Measurements from ENCODE around the gene TLCD3B.
"Not testable (repeated sequence)": the region's sequence is repeated elsewhere in the genome, so short reads cannot be mapped to it uniquely, and the experiment has no call there.

TLCD3B gene

DNA sequence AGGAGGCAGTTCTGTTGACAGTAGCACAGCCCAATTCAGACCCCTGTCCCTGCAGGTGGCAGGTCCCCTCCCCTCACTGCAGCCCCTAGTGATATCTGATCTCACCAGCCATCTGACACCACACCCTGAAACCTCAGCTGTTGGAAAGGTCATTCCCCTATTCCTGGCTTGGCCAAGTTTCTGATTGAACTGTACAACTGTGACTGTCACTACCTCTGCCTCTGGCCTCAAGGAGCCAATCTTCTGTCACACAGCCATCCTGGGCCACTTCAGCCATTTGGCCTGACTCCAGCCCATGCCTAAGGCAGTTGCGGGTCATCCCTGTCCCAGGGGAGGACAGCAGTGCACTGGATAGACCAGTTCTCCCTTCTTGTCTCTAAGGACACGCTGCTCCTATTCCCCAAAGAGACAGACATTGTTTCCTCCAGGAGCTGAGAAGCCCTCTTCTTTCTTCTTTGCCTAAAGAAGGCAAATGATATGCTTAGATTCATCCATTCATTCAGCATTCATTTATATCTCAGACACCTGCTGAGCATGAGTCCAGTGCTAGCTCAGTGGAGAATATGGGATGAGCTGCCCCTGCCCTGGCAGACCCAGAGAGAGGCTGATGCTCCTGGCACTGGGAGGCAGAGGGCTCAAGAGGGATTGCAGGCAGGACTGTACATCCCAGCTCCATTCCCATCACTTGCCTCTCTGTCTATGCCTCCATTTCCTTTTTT lies 29.9 kb upstream of the TLCD3B start:
- DNase-seq = no peak

- no peak for DNase-seq
Measured at GRCh38 chr16:30060346-30060745, 29.3 kb upstream of the TLCD3B start.

DNA sequence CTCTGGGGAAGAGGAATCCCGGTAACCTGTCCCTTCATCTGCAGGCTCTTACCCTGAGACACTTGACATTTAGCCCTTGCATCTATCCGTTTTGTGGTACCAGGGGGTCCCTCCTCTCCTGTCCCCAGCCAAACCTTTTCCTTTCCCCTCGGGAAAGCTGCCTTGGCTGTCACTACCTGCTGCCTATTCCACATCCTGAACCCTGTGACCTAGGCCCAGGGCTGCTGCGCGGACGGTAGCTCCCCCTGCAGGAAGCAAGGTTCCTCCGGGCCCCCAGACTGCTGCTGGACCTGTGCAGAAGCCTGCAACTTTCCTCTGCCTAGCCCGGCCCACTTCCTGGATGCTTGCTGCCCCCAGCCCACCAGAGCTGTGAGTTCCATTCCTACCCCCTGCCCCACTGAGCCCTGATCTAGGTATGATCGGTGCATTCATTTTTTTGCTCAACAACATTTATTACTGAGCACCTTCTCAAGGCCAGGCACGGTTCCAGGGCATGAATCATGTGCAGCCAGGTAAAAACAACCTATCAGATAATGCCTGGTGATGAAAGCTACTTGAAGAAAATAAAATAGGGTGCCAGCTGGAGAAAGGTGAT lies 24.0 kb upstream of the TLCD3B start:
- DNase-seq = no peak

DNA sequence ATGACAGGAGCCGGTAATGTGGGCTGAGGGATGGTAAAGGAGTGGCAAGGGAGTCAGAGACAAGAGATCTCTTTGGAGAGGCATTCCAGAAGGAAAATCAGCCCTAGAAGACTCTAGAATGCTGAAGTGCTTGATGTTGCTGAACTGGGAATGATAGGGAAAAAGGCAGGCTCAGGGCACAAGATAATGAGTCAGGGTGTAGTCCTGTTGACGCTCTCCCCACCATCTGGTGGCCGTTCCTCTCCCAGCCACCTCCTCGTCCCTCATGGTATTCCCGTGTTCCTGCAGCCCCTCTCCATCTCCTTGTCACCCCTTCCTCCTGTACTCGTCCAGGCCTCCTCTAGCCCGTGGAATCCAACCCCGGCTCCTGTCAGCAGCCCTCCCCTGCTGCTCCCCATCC lies 23.4 kb upstream of the TLCD3B start:
- DNase-seq = no peak

DNA sequence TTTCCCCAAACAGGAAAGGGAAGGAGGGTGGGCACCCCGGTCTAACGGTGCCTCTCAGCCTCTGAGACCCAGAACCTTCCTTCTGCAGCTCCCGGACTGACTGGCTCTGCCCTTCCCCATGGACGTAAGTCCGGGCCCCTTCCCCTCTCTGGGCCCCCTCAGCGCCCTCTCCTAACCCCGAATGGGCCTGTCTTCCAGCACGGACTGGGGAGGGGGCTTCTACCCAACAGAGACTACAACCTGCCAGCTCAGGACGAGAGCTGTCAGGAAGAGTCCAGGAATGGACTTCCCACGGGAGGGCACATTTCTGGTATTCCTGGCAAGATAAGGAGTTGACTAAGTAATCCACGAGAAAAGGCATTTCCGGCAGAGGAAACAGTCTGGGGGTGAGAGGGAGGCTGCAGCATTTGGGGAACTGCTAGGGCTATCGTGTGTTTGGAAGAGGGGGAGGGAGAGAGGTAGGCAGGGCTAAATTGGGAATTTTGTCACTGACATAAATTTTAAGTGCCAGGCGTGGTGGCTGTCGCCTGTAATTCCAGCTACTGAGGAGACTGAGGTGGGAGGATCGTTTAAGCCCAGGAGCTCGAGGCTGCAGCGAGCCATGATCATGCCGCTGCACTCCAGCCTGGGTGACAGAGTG lies 22.4 kb upstream of the TLCD3B start:
- no peak for DNase-seq

DNA sequence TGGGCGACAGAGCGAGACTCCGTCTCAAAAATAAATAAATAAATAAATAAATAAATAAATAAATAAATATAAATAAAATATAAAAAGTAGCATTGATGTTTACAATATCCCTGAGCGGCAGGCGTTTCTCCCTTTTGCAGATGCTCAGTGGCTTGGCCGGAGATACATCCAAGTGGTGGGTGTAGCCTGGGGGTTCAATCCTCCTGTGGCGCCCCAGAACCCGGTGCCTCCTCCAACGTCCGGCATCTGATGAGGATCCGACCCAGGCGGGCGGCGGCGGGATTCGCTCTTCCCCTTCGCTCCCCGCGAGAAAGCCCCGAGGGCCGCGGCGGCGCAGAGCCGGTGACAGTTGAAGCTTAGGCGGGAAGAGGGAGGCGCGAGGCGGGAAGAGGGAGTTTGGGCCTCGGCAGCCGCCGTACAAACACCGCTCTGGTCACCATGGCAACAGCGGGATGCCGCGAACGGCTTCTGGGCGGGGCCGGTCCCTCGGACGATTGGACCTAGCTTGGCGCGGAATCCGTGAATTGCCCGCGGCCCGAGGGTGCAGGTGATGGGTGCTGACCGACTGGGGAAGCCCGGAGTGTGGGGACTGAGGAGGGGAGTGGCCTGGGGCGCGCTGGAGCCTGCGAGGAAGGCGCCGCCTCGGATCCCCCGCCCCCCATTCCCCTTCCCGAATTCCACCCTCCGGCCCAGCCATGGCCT lies 21.8 kb upstream of the TLCD3B start:
- peak; percentile 84 for DNase-seq

GRCh38 chr16:30051518-30051917 lies 20.4 kb upstream of the TLCD3B start:
- DNase-seq = no peak

- no peak for DNase-seq
Measured at GRCh38 chr16:30049871-30050270, 18.8 kb upstream of the TLCD3B start.

DNA sequence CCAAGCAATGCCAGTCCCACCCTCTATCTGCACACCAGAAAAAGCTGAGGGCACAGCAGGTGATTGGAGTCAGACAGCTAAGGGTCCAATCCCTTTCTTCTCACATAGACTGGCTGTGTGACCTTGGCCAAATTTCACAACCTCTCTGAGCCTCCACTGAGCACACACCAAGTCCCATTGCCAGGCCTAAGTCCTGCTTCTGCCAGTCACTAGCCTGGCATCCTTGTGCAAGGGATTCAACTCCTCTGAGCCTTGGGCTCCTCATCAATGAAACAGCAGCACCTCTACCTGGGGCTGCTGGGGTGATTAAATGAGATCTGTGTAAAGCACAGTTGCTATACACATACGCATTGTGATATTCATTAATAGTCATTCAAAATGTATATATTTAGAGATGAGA lies 15.5 kb upstream of the TLCD3B start:
- no peak for DNase-seq

DNA sequence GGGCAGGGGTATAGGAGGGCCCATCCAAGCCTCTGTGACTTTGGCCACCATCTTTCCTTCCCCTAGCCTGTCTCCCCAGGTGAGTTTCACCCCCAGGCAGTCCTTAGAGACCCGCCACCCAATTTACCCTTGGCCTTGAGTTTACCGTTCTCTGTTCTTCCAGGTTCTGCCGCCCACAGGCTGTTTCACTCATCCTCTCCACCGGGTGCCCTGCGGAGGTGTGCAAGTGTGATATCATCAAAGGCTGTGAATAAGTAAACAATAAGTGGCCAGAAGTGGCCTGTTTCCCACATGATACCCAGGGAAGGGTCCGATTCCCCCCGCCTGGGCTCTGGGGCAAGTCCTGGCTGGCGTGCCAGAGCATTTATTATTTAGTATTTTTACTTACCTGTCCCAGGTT lies 15.1 kb upstream of the TLCD3B start:
- no peak for DNase-seq

- no peak for DNase-seq
Measured at GRCh38 chr16:30041841-30042240, 10.8 kb upstream of the TLCD3B start.

- not testable (repeated sequence) for DNase-seq
Measured at GRCh38 chr16:30040690-30041089, 9.6 kb upstream of the TLCD3B start.

DNA sequence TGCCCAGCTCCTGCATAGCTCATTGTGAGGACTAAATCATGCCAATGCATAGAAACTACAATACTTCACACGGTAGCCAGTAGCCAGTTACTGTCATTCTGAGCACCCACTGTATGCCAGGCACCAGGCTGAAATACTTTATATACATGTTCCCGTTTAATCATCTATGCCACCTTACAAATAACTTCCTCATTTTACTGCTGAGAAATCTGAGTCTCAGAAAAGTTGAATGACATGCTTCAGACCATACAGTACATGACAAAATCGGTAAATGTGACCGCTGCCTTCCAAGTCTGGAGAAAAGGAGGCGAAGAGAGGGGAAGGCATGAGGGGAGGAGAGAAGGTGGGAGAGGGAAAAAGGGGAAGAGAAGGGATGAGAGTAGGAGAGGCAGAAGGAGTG lies 9.2 kb upstream of the TLCD3B start:
- DNase-seq = no peak

GRCh38 chr16:30033270-30033669 lies 2.2 kb upstream of the TLCD3B start:
- DNase-seq = no peak

- peak; percentile 20 for DNase-seq
Measured at GRCh38 chr16:30032083-30032819, 1.2 kb upstream of the TLCD3B start.

GRCh38 chr16:30031477-30031918 lies 427 bp upstream of the TLCD3B start:
- no peak for DNase-seq

DNA sequence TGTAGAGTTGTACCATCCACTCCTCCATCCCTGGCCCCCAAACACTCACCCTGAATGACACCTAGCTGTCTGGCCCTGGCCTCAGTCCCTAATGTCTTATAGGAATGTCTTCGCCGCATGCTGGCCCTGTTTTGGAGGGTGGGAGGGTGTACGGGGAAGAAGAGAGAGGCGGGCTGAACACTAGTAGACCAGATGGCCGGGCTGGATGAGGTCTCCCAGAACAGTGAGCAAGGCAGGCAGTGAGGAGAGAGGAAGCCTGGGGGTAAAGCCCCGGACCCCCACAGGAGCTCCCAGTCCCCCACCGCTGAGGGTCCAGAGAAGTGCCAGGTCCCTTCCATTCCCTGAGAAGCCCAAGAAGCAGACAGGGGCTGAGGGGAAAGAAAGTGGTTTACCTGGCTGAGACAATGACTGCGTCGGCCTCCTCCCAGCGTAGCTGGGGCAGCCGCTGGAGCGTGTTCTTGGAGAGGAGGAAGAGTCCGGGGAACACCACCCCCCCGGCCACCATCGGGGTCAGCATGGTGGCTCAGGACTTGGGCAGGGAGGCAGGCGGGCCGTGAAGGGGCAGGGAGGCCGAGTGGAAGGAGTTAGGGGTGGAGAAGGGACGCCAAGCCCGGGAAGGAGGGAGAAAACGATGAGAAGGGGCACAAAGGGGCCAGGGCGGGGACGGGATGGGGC lies 923 bp downstream of the TLCD3B start:
- no peak for DNase-seq

- no peak for DNase-seq
Measured at GRCh38 chr16:30028438-30029076, 2.5 kb downstream of the TLCD3B start.

DNA sequence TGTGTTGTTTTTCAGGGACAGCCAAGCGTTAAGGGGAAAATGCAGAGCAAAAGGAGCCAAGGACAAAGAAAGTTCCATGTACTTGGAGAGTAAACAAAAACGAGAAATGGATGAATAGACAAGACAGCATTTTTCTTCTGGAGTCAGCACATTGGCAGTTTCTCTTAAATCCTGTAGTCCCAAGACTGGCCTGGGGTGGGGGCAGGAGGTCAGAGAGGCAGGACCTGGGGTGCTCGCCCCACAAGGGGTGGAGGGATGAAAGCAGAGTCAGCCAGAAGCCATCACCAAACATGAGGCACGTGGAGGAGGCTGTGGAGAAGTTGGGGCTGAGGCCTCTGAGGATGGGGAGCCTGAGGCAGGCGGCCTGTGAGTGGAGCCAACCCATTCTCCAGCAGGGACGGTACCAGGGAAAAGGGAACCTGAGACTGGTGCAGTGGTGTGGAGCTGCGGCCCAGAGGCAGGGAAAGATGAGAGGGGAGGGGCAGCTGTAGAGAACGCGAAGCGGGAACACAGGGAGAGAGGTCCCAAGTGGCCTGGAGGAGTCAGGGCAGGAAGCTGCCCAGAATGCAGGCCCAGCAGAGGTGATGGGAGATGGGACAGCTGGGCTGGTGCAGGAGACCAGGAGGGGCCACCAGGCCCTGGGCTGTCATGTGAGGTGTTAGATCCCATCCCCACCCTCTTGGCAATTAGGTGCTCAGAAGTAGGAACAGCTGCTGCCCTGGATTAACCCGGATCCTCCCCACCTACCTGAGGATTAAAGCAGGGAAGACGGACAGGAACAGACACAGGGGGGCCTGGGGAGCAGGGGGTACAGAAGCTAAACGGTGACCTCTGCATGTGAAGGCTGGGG lies 3.3 kb downstream of the TLCD3B start:
- no peak for DNase-seq

DNA sequence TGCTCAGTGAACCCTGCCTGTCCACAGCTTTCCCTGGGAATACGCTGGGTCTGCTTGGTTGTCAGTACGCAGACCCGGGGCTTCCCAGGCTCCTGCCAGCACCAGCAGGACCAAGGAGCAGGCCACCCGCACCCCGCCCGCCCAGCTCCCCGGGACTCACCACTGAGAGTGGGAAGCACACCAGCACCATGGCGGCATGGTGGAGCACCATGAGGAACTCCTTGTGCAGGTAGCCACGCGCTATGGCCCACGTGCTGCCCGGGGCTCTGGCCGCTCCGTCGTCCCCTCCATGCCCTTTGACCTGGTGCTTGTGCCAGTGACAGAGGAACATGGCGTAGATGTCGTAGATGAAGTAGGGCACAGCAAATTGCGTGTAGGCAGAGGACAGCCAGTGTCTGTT lies 4.6 kb downstream of the TLCD3B start:
- no peak for DNase-seq

DNA sequence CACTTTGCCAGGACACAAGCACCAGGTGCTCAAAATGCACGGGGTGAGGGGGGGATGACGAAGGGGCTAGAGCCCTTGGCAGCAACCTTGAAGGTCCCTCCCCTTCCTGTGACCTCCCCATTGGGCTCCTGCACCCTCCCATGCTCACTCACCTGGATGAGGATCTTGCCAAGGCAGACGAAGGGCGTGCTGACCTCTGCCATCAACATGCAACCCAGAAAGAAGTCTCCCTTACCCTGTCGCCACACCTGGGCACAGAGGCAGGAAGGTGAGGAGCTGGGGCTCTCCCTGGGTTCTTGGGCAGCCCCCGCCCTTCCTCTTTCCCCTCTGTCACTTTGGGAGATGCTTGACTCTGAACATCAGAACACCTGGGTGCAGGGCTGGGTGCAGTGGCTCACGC lies 5.5 kb downstream of the TLCD3B start:
- no peak for DNase-seq

Data from NCI-H1048 (cell line).